Retinal pigment epithelial cell (primary cell): ENCODE results near the gene TDRD7.

ENCODE experiments used
- DNase-seq: peaks from one replicate; pipeline ENCODE4 v3.0.0-alpha.2; 2010; ENCODE audit warnings: low read depth
- H3K4me3 ChIP-seq: 2 replicates; pipeline ENCODE4 v1.5.1; 2011; ENCODE audit warnings: mild to moderate bottlenecking, low read length, control low read depth, moderate library complexity
- TF ChIP-seq, protein P1 (sequence below): conservative IDR thresholded peaks from 2 replicates; pipeline ENCODE4 v1.5.1; 2011; ENCODE audit warnings: low read depth, low read length, control low read depth, inconsistent platforms

TDRD7 gene

DNA sequence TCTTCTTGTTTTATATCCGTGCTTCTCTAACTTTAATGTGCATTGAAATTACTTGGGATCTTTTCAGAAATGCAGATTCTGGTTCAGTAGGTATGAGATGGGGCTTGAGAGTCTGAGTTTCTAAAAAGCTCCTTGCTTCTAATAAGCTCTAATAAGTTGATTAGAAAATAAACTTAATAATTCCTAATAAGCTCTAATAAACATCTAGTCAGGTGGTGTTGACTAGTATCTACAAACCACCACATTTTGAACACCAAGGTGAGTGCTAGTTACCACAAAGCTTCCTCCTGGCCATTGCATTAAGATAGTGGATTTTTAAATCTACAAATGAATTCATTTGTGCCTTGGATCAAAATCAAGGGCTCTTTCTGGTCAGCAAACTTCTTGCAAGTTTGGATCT is 94.9 kb downstream of the TDRD7 start:
- H3K4me3 ChIP-seq: no peak overlapping the region
- TF ChIP-seq, protein P1, sequence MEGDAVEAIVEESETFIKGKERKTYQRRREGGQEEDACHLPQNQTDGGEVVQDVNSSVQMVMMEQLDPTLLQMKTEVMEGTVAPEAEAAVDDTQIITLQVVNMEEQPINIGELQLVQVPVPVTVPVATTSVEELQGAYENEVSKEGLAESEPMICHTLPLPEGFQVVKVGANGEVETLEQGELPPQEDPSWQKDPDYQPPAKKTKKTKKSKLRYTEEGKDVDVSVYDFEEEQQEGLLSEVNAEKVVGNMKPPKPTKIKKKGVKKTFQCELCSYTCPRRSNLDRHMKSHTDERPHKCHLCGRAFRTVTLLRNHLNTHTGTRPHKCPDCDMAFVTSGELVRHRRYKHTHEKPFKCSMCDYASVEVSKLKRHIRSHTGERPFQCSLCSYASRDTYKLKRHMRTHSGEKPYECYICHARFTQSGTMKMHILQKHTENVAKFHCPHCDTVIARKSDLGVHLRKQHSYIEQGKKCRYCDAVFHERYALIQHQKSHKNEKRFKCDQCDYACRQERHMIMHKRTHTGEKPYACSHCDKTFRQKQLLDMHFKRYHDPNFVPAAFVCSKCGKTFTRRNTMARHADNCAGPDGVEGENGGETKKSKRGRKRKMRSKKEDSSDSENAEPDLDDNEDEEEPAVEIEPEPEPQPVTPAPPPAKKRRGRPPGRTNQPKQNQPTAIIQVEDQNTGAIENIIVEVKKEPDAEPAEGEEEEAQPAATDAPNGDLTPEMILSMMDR: no peak
- no peak for DNase-seq

DNA sequence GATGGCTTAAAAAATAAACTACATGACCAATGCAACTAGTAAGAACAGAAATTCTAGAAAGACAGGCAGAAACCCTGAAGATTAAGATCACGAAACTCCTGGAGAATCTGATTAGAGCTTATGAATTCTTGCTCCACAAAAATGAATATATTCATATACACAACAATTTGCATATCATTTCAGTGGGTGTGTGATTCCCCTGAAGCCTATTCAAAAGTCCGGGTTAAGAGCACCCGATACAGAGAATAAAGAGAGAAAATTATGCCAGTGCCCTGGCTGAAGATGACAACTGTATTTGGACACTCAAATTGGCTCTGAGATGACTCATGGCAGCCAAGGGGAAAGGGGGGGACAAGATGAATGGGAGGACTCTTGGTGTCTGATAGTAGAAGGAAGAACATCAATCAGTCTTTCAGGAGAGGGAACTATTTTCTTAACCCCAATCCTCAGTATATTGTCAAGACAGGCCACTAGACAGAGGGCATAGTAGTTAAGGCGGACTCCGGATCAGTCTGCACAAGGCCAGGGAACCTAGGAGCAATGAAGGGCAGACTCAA is 95.6 kb downstream of the TDRD7 start:
- TF ChIP-seq, protein P1: no peak
- no peak overlapping the region for H3K4me3 ChIP-seq
- no peak for DNase-seq

DNA sequence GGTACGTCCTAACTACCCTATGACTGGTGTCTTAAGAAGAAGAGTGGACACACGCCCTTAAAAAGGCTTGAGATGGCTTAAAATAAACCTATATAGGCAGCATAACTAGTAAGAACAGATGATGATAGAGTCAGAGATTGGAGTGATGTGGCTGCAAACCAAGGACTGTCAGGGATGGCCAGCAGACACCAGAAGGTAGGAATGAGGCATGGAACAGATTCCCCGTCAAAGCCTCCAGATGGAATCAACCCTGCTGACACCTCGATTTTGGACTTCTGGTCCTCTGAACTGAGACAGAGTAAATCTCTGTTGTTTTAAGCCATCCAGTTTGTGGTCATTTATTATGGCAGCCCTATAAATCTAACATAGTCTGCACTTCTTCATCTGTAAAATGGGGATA is 97.0 kb downstream of the TDRD7 start:
- TF ChIP-seq, protein P1: no peak
- no peak for DNase-seq

DNA sequence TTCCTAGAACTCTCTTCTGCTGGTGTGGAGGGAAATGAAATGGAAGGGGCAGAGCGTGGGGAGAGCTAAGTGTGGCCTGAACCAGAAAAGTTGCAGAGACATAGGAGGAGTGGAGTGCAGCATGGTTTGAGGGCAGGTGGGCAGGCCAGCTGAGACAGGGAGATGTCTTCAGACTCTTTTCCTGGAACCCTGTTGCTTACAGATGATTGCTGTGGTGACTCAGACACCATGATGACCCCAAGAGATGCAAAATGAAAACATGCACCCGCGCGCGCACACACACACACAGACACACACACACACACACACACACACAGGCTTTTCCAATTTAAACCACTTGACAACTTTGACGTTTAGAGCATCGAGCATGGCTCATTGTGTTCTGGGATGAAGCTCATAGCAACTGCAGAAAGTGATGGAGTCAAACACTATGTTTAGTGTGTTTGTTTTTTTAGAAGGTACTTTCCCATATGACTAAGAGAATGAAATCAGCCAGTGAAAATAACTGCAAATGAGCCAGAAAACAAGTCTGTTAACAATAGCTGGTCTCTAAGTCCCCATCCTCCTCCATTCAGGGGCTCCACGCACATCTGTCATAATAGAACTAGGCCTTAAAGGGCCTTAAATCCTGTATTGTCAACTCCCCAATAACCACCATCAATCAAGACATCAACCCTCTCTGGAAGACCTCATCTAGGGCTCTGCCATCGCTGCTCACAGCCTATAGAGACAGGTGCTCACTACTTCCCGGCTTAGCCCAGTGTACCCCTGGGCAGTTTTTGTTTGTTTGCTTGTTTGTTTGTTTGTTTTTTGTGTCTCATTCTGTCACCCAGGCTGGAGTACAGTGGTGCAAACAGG is 99.1 kb downstream of the TDRD7 start:
- TF ChIP-seq, protein P1: no peak
- DNase-seq: no peak
- H3K4me3 ChIP-seq: no peak overlapping the region

More for the DNA sequence above, 97.0 kb downstream of the TDRD7 start:
- no peak overlapping the region for H3K4me3 ChIP-seq

DNA sequence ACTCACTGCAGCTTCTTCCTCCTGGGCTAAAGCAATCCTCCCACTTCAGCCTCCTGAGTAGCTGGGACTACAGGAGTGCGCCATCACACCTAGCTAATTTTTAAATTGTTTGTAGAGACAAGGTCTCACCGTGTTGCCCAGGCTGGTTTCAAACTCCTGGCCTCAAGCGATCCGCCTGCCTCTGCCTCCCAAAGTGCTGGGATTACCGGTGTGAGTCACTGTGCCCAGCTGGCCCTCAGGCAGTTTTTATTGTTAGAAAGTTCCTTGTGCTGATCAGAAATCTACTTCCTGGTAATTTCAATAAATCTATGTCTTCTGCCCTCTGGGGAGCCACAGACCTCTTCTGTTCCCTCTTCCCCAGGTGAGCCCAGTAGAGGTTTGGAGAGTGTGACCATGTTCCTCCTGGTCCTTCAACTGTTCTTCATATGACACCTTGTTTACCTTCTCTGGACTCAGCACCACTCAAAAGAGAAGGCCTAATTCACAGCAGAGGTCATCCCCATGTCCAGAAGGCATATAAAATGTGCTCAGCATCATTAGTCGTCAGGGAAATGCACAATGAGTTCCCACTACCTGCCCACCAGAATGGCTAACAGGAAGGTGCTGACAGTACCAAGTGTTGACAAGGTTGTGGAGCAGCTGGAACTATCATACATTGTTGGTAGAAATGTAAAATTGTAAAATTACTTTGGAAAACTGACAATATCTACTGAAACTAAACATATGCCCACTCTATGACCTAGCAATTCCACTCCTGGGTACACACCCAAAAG is 99.9 kb downstream of the TDRD7 start:
- DNase-seq: no peak
- TF ChIP-seq, protein P1: no peak
- no peak overlapping the region for H3K4me3 ChIP-seq

DNA sequence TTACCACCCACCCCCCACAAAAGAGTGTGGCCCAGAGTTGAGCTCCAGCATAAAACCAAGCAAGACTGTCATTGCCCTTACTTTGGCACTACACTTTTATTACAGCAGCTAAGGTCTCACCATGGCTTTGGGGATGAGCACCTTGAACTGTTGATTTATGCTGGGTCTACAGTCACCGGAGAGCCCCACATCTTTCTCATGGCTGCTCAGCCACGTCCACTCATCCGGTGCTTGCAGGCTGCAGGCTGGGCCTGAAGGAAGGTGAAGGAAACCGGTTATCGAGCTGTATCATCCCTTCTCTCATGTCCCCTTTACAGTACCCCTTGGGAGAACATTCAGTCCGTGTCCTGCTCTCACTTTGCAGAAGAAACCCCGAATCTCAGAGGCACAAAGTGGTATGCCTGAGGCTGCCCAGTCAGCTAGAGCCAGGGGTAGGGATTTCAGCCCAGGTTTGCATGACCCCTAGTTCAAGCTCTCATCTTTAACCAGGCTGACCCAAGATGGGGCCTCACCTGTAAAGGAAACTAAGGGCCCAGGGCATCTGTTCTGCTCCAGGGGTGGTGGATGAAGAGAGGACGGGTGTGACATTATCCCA is 101.2 kb downstream of the TDRD7 start:
- no peak for DNase-seq
- TF ChIP-seq, protein P1: no peak
- H3K4me3 ChIP-seq: no peak overlapping the region
